ENCODE measurements around the gene EDEM1. TPM values are rescaled to one million over a fixed set of nuclear protein-coding genes. Genes with fewer than 3 reads are reported as not detected.

The EDEM1 gene
- polyA plus RNA-seq, 1 experiment = 42.5 TPM

Small RNA genes lying within 50 kb of the gene (small RNA-seq; reads per million reads assigned to genes)
- not detected for gene MIR4790 (ENCODE audit: insufficient read length, low read depth)
- not detected for gene RN7SL553P (ENCODE audit: insufficient read length, low read depth)

Other genes starting within 250 kb of the EDEM1 start
- gene BHLHE40, start 208.3 kb upstream of the EDEM1 start, polyA plus RNA-seq (2011; rRNA removed) = 7.6 and 12.2 TPM in 2 replicates
- 47.0 and 53.6 TPM in 2 replicates for gene ARL8B, start 65.4 kb upstream of the EDEM1 start, polyA plus RNA-seq (2011; rRNA removed)

Data from AG04450 (cell line).